GM12892 (cell line): ENCODE measurements around the gene LINGO1.

Experiments used
- POLR2A ChIP-seq: IDR thresholded peaks from 2 replicates; pipeline ENCODE4 v1.6.1; 2011; ENCODE audit warnings: low read depth, low read length, control low read depth
- POLR2AphosphoS5 ChIP-seq: IDR thresholded peaks from 2 replicates; pipeline ENCODE4 v1.6.1; 2011; ENCODE audit warnings: low read depth, low read length, control low read depth

GRCh38 chr15:77663256-77663655 is 30.5 kb upstream of the LINGO1 start:
- TF ChIP-seq POLR2A (no peak), POLR2AphosphoS5 (no peak)
